HG03045 (cell line): ENCODE data around the gene VPS51.

Experiments used
- ATAC-seq: cut with Tn5 transposase; IDR thresholded peaks from one replicate; pipeline ENCODE4 v1.9.1; 2021; ENCODE audit warnings: mild to moderate bottlenecking, moderate library complexity; ENCODE audit not compliant: unreplicated experiment

The VPS51 gene

GRCh38 chr11:65104628-65105027 lies 8.6 kb downstream of the VPS51 start:
- ATAC-seq: no peak

GRCh38 chr11:65107078-65107477 lies 11.1 kb downstream of the VPS51 start:
- no peak for ATAC-seq

- ATAC-seq: no peak
Observed at GRCh38 chr11:65107751-65108468, 11.9 kb downstream of the VPS51 start.

- ATAC-seq: no peak
Observed at GRCh38 chr11:65108469-65109123, 12.6 kb downstream of the VPS51 start.

GRCh38 chr11:65109231-65110198 lies 13.5 kb downstream of the VPS51 start:
- ATAC-seq: no peak

GRCh38 chr11:65110354-65110861 lies 14.4 kb downstream of the VPS51 start:
- ATAC-seq: no peak

- no peak for ATAC-seq
Observed at GRCh38 chr11:65111159-65111743, 15.2 kb downstream of the VPS51 start.

- ATAC-seq: peak; percentile 56
Observed at GRCh38 chr11:65111744-65112545, 15.9 kb downstream of the VPS51 start, which contains the start of gene TM7SF2. TM7SF2 (plus strand) TSS chr11:65111872; CDS start chr11:65112016, 144 bp downstream.

GRCh38 chr11:65112546-65113360 lies 16.7 kb downstream of the VPS51 start:
- ATAC-seq: peak; percentile 29

GRCh38 chr11:65113361-65113756 lies 17.3 kb downstream of the VPS51 start:
- no peak for ATAC-seq

- no peak for ATAC-seq
Observed at GRCh38 chr11:65113839-65114238, 17.8 kb downstream of the VPS51 start.

- no peak for ATAC-seq
Observed at GRCh38 chr11:65114538-65115171, 18.6 kb downstream of the VPS51 start.

GRCh38 chr11:65115361-65116082 lies 19.5 kb downstream of the VPS51 start:
- ATAC-seq: no peak

- ATAC-seq: no peak
Observed at GRCh38 chr11:65116370-65117205, 20.6 kb downstream of the VPS51 start.

GRCh38 chr11:65117206-65118096 lies 21.4 kb downstream of the VPS51 start, which contains the start of gene ZNHIT2:
ZNHIT2 (minus strand) TSS chr11:65117701; CDS start chr11:65117653, 48 bp downstream.
- peak; percentile 50 for ATAC-seq
